Measurements from ENCODE around the gene RBBP8NL.

The RBBP8NL gene

DNA sequence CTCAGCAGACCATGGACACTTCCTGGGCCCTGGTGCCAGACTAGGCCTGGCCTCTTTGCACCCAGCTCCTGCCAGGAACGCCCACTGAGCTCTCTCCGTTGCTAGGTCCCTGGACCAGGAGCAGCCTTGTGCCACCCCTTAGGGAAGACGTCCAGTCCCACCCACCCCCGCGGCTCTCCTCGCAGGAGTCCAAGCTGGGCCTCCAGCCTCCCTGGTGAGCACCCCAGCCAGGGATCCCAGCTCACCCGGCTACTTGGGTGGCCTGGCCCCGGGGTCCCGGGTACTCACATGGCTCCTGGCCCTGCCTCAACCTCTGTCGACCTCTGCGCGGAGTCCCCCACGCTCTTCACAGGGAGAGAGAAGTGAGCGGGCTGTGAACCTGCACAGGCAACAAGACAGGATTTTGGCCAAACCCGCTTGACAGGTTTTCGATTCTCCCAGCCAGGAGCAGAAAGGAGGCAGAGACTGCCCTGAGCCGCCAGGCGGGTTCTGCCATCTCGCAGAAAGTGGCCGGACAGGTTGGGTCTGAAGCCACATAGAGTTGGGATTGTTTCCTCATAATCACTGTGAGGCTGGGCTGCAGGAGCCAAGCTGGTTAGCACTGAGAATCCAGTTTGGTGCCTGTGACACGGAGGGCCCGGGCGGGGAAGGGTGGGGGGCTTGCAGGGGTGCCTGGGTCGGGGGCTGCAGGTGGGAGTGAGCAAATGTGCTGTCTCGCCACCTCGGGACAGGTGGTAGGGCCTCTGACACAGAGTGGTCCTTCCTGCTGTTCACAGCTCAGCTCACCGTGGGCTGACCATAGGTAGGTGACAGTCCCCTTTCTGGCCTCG, at the start of gene RBBP8NL:
TSS of gene RBBP8NL (minus strand) at position 368 of the 830 bp plus-strand sequence. CDS start 7,892 bp downstream, outside the sequence.
- no peak for DNase-seq (ENCODE audit: low read depth in 2 of 2)

DNA sequence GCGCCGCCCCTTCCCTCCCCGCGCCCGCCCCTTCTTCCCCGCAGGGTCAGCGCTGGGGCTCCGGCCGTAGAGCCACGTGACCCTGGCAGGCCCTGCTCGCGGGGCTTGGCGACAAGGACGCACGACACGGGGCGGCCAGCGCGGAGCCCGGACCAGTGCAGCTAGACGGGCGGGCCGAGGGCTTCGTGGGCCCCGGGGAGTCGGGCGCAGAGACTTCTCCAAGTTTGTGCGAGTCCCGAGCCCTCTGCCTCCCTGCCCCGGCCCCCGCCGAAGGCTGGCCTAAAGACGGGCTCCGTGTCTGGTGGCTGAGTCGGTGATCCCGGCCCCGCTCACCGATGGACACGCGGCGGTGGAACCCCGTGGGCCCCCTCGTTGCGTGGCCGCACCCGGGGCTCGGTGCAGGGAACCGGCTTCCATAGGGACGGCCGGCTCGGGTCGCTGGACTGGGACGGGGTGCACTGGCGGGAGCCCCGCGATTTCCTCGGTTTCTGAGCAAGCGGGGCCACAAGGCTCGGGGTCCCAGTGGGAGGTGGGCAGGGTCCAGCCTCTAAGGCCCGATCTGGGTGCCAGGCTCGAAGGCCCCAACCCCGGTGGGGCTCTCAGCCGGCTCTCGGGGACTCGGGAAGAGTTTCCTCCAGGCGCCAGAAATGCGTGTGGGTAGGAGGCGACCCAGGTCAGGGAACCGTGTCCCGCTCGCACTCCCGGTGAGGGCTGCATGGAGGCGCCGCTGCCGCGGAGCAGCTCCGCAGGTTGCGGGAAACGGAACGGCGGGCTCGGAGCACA, 48.9 kb upstream of the RBBP8NL start:
- DNase-seq (ENCODE audit: low read depth in 2 of 2) = no peak

GRCh38 chr20:62475772-62476055, 48.4 kb upstream of the RBBP8NL start, which contains the start of gene GATA5:
Gene GATA5 (minus strand): TSS chr20:62475995. CDS start chr20:62475521, 474 bp downstream.
- no peak for DNase-seq (ENCODE audit: low read depth in 2 of 2)

DNA sequence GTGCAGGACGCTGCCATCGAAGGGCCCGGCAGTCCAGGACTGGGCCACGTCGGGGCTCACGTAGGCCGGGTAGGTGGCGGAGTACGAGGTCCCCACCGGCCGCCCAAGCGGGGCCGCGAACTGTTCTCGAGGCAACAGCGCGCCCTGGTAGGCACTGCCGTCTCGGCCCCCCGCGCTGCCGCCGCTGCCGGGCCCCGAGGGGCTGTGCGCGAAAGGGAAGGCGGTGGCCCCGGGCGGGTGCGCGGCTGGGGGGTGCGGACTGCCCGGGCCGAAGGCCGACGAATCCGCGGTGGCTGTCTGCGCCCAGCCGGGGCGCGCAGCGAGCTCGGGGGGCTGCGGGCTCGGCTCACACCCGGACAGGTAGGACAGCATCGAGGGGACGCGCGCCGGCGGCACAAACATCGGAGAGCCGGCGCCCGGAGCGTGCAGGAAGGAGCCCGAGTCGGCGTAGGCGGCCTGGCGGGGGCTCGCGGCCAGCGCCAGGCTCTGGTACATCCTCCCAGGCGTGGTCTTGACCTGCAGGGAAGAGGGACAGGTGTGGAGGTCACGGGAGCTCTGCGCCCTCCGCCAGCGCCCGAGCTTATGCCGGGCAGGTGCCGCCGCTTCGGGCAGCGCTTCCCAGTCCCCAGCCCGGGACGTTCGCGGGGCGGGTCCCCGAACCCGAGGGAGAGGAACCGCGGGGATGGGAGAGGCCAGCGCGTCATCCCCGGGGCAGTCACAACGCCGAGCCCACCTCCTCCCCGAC, 47.9 kb upstream of the RBBP8NL start:
- no peak for DNase-seq (ENCODE audit: low read depth in 2 of 2)

GRCh38 chr20:62474604-62475026, 47.3 kb upstream of the RBBP8NL start:
- no peak for DNase-seq (ENCODE audit: low read depth in 2 of 2)

DNA sequence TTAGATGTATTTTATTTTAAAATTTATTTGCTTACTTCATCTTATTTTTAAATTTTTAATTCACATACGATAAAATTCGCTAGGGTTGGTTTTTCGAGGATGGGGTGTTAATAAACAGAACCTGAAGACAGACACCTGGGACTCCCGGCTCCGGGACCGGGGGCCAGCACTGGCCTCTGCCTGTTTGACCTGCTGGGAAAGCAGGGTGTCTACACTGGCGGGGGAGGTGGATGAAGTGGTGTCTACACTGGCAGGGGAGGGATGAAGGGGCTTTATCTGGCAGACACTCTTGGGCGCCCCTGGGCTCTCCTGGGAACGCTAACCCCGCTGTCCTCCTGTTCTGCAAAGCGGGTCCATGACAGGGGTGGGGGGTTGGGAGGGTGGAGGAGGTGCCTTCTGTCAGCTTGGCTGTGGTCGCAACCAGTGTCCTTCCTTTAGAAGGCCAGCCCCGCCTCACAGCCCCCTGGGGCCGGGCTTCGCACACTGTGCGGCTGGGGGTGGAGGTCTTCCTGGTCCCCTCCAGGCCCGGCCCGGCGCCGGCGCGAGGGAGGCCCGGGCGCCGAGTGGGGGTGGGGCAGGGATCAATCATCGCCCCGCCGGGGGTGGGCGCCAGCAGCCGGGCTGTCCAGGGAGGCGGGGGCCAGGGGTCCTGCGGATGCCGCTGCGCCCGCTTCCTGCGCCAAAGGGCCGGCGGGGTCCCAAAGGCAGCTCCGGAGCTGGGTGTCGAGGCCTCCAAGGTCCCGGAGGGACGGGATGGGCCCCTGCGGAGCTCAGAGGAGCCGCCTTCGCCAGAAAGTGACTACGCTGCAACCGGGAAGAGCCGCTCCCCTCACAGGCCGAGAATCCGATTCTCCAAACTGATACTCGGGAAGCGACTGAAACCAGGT, 46.6 kb upstream of the RBBP8NL start:
- no peak for DNase-seq (ENCODE audit: low read depth in 2 of 2)

GRCh38 chr20:62472941-62473585, 45.7 kb upstream of the RBBP8NL start:
- DNase-seq (ENCODE audit: low read depth in 2 of 2) = no peak

DNA sequence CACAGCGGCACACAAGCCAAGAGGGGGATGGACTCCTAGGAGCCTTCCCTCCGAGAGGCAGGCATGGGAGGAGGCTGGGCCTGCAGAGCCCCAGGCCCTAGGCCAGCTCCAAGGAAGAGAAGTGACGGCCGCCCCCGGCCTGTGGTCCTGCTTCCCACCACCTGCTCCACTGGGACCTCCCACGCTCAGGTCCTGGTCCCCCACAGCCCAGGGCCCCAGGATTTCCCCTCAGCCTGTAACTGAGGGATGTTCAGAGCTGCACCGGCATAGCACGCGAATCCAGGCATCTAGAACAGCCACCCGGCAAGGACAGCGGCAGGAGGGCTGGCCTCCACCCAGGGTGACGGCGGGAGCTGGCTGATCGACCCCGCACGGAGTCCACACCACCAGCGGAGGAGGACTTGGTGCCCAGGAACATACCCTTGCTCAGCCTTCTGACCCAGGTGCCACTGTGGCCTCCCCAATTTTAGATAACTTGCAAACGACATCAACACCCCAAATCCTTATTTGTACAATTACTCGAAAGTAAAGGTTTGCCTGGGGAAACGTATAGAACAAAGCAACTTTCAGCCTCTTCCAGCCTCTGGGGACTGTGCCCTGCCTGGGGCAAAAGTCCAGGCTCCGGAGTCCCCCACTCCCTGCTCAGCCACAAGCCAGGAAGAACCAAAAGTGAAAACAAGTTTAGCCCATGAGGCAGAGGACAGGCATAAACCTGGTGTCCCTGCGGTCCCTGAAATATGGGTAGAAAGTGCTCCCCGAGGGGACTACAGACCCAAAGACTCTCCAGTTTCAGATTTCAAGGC, 45.0 kb upstream of the RBBP8NL start:
- no peak for DNase-seq (ENCODE audit: low read depth in 2 of 2)

- no peak for DNase-seq (ENCODE audit: low read depth in 2 of 2)
These were observed 43.1 kb upstream of the RBBP8NL start for GRCh38 chr20:62470459-62470858.

DNA sequence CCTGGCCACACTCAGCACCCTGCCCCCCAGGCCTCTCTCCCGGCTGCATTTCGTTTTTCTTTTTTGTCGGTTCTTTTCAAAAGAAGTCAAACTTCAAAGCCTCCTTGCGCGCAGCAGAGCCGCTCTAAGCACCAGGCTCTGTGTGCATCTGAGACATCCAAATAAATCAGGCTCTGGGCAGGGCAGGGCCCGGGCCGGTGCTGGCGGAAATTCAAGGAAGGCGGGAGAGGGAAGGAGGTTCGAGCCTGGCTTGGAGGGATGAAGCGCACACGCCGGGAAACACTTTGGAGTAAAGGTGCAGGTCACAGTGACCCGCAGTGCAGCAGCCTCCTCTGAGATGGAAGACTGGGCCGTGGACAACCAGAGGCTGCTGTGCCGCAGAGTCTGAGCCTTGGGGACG, 42.7 kb upstream of the RBBP8NL start:
- no peak for DNase-seq (ENCODE audit: low read depth in 2 of 2)

DNA sequence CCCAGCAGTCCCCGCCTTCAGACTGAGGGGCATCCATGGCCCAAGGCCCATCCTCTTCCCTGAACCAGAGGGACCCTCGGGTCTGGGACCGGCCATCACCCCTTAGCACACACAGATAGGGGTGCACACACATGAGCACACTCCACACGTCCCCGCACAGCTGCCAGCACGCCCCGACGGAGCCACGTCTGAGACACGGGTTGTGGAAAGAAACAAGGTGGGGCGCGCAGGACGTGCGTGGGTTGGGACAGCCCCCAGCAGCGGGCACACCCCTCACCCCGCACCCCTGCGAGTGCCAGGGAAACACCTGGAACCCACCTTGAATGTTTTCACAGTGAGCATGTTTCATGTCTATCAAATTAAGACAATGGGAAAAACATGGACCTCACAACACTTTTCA, 42.0 kb upstream of the RBBP8NL start:
- DNase-seq (ENCODE audit: low read depth in 2 of 2) = no peak

GRCh38 chr20:62466806-62467537, 39.6 kb upstream of the RBBP8NL start:
- no peak for DNase-seq (ENCODE audit: low read depth in 2 of 2)

DNA sequence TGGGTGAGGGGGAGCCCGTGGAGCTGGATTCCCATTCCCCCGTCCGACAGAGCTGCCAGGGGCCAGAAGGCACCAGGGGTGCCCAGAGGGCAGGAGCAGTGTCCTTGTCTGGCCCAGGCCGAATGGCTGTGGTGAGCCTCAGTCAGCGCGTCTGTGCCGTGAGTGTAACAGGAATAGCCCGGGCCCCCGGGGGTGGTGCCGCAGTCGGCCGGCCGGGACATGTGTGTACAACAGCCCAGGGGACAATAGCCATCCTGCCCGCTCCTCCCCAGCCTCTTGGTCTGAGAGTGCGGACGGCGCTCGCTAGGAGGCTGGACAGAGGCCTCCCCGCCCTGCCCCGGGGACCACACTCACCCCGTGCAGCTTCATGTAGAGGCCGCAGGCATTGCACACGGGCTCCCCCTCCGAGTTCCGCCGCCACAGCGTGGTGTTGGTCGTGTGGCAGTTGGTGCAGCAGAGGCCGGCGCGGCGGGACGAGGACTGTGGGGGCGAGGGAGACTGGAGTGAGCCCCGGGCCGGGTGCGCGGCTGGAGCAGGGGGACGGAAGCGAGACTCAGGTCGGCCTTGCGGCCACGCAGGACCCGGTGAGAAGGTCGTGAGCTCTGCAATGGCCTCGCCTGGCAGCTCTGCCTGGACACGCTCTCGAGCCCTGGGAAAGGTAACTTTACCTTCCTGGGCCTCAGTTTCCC, 38.9 kb upstream of the RBBP8NL start:
- DNase-seq (ENCODE audit: low read depth in 2 of 2) = no peak

DNA sequence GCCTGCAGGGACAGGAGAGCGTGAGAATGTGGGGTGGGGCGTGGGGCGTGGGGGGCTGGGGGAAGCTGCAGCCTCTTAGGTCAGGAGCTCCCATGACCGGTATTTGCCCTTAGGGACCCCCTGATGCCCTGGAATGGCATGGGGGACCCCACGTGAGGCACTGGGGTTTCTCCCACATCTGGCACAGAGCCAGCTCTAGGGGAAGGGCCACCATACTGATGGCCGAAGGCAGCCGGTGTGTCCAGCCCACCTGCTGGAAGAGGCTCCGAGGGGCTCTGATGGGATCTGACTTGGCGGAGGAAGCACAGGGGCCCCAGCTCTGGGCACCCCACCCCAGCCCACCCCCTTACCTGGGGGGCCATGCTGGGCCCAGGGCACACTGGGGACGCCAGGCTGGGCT, 37.7 kb upstream of the RBBP8NL start:
- DNase-seq (ENCODE audit: low read depth in 2 of 2) = no peak

DNA sequence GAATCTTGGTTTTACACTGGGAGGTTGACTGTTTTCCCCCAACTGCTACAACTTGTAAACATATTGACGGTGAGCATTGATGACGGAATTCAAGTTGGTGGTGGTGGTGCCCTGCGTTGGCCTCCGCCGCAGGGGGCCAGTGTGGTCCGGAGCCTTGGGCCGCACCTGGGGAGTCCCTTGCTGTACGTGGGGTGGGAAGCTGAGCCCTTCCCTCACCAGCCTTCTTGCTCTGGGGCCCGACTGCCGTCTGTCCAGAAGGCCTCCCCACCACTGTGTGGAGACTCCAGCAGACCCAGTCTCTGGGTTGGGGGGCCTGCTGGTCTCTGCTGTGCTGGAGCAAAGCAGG, 37.1 kb upstream of the RBBP8NL start:
- no peak for DNase-seq (ENCODE audit: low read depth in 2 of 2)

- no peak for DNase-seq (ENCODE audit: low read depth in 2 of 2)
These were observed 36.5 kb upstream of the RBBP8NL start for GRCh38 chr20:62463651-62464424.

DNA sequence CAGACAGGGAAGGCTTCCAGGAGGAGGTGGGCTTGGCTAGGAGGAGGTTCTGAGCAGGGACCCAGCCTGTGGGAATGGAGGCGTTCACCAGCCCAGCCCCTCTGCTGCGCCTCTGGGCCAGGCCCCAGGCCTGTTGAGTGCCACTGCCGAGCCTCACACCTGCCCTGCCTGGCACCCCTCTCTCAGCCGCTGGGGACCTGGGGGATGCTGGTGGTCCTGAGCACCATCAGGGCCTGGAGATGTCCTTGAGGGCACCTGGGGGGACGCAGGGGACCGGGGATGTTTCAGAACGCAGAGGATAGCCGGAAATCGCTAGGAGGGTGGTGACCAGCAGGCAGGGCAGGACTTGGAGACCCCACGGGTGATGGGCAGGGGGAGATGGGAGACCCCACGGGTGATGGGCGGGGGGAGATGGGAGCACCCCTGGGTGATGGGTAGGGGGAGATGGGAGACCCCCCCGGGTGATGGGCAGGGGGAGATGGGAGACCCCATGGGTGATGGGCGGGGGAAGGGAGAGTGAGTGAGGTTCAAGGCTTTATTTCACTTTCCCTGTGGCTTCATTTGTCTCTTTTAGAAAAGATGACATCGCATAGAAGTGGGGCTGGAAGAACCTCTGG, 35.7 kb upstream of the RBBP8NL start:
- DNase-seq (ENCODE audit: low read depth in 2 of 2) = no peak

DNA sequence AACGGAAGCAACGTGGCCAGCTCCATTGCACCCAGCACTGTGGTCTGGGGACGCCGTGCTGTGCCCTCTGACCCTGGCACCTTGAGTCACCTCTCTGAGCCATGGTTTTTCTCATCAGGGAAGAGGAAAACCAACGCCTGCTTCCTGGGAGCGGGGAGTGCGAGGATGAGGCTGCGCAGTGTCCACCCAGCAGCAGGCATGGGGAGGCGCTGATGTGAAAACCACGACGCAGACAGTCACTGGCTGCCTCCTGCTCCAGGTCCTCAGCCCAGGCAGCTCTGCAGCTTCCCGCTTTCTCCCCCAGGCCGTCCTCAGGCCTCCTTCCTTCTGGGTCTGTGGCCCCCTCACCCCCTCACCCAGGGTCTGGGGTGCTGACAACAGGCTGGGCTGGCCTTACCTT, 34.5 kb upstream of the RBBP8NL start:
- no peak for DNase-seq (ENCODE audit: low read depth in 2 of 2)
